ENCODE measurements around the gene ARHGAP32. TPM values are rescaled to one million over a fixed set of nuclear protein-coding genes. Genes with fewer than 3 reads are reported as not detected.
"Not testable (repeated sequence)": the region's sequence is repeated elsewhere in the genome, so short reads cannot be mapped to it uniquely, and the experiment has no call there.

ARHGAP32 gene
- total RNA-seq, 1 donor from 2014 or later = 50.8 TPM

DNA sequence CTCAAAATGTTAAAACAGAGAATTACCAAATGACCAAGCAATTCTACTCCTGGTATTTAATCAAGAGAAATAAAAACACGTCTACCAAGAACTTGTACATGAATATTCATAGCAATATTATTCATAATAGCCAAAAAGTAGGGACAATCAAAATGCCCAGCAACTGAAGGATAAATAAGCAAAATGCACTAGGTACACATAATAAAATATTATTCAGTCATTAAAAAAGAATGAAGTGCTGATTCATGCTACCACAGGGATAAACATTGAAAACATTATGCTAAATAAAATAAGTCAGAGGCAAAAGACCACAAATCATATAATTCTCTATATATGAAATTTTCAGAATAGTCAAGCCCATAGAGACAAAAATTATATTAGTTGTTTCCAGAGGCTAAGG is 24.8 kb downstream of the ARHGAP32 start:
- TF ChIP-seq, protein P1, sequence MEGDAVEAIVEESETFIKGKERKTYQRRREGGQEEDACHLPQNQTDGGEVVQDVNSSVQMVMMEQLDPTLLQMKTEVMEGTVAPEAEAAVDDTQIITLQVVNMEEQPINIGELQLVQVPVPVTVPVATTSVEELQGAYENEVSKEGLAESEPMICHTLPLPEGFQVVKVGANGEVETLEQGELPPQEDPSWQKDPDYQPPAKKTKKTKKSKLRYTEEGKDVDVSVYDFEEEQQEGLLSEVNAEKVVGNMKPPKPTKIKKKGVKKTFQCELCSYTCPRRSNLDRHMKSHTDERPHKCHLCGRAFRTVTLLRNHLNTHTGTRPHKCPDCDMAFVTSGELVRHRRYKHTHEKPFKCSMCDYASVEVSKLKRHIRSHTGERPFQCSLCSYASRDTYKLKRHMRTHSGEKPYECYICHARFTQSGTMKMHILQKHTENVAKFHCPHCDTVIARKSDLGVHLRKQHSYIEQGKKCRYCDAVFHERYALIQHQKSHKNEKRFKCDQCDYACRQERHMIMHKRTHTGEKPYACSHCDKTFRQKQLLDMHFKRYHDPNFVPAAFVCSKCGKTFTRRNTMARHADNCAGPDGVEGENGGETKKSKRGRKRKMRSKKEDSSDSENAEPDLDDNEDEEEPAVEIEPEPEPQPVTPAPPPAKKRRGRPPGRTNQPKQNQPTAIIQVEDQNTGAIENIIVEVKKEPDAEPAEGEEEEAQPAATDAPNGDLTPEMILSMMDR (IDR thresholded peaks at IDR 0.05; ENCODE audit: insufficient read depth, low read length, severe bottlenecking) = no peak
- Histone ChIP-seq H3K27me3 (ENCODE audit: control insufficient read depth, insufficient read depth, low read length) (no peaks in the 10 kb centered on the region), H3K4me3 (ENCODE audit: low read depth, low read length) (no peak overlapping the region), H3K36me3 (ENCODE audit: control insufficient read depth, insufficient read depth, low read length) (no peaks in the 10 kb centered on the region)
- DNase-seq (ENCODE audit: low read depth) (no peak), FAIRE-seq (no peak)

DNA sequence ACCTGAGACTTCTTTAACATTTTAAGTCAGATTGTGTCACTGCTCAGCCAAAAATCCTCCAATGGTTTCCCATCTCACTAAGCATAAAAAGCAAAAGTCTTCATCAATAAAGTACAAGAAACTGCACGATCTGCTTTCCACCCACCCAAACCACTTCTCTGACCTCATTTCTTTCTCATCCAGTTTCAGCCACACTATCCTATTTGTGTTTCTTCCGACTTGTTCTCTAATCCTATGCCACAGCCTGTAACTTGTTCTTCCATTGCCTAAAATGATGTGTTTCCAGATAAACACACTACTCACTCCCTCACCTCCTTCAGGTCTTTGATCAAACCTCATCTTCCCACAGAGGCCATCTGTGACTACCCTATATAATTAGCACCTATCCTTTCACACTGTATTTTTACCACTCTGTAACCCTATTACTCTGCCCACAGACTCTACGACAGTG is 28.4 kb downstream of the ARHGAP32 start:
- no peak for DNase-seq (ENCODE audit: low read depth)
- Histone ChIP-seq H3K4me3 (ENCODE audit: low read depth, low read length) (no peak overlapping the region), H3K27me3 (ENCODE audit: control insufficient read depth, insufficient read depth, low read length) (no peaks in the 10 kb centered on the region), H3K36me3 (ENCODE audit: control insufficient read depth, insufficient read depth, low read length) (no peaks in the 10 kb centered on the region)
- no peak for FAIRE-seq
- TF ChIP-seq, protein P1 (IDR thresholded peaks at IDR 0.05; ENCODE audit: insufficient read depth, low read length, severe bottlenecking) = no peak

DNA sequence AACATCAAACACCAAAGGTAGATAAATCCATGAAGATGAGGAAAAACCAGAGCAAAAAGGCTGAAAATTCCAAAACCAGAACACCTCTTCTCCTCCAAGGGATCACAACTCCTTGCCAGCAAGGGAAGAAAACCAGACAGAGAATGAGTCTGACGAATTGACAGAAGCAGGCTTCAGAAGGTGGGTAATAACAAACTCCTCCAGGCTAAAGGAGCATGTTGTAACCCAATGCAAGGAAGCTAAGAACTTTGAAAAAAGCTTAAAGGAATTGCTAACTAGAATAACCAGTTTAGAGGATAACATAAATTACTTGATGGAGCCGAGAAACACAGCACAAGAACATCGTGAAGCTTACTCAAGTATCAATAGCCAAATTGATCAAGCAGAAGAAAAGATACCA is 35.0 kb downstream of the ARHGAP32 start:
- FAIRE-seq; DNase-seq (ENCODE audit: low read depth); H3K27me3 ChIP-seq (ENCODE audit: control insufficient read depth, insufficient read depth, low read length); H3K36me3 ChIP-seq (ENCODE audit: control insufficient read depth, insufficient read depth, low read length); H3K4me3 ChIP-seq (ENCODE audit: low read depth, low read length): not testable (repeated sequence)

DNA sequence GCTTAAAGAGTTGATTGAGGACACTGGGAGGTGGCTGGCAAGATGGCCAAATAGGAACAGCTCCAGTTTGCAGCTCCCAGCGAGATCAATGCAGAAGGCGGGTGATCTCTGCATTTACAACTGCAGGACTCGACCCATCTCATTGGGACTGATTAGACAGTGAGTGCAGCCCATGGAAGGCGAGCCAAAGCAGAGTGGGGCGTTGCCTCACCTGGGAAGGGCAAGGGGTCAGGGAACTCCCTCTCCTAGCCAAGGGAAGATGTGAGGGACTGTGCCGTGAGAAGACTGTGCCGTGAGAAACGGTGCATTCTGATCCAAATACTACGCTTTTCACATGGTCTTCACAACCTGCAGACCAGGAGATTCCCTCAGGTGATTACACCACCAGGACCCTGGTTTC is 36.4 kb downstream of the ARHGAP32 start:
- no peak for FAIRE-seq
- H3K36me3 ChIP-seq (ENCODE audit: control insufficient read depth, insufficient read depth, low read length) = no peaks in the 10 kb centered on the region
- H3K27me3 ChIP-seq (ENCODE audit: control insufficient read depth, insufficient read depth, low read length) = no peaks in the 10 kb centered on the region
- DNase-seq (ENCODE audit: low read depth) = no peak
- H3K4me3 ChIP-seq (ENCODE audit: low read depth, low read length) = no peak overlapping the region
- TF ChIP-seq, protein P1 (IDR thresholded peaks at IDR 0.05; ENCODE audit: insufficient read depth, low read length, severe bottlenecking) = no peak

DNA sequence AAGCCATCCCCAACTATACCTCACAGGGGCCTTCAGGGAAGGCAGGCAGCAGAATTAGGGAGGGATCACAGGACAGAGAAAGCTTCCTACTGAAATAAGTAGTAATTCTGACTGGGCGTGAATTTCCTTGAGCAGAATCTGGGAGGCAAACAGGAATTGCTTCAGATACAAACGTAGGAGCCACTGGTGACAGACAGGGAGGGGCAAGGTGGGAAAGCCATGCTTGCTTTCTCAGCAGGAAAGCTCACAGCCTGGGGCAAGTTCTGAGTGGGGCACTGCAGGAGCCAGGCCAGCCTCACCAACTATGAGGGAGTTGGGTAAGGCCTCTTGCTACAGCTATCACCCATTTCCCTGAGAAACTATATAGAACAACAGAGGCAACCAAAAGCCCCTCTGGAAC is 43.6 kb downstream of the ARHGAP32 start:
- DNase-seq (ENCODE audit: low read depth) = peak; percentile 41

DNA sequence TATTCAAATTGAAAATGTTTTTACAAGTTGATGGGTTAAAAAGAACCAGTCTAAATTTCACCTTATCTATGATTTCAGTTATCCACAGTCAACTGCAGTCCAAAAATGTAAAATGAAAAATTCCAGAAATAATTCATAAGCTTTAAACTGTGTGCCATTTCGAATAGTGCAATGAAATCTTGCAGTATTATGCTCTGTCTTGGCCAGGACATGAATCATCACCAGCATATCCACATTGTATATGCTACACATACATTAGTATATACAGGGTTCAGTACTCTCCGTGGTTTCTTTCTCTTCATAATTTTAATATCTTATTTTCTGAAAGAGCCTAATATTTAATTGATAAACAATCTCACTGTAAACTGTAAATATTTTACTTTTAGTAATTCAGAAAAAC is 45.9 kb downstream of the ARHGAP32 start:
- no peaks in the 10 kb centered on the region for H3K36me3 ChIP-seq (ENCODE audit: control insufficient read depth, insufficient read depth, low read length)
- DNase-seq (ENCODE audit: low read depth) (peak; percentile 55), FAIRE-seq (no peak)
- TF ChIP-seq, protein P1 (IDR thresholded peaks at IDR 0.05; ENCODE audit: insufficient read depth, low read length, severe bottlenecking) = no peak
- H3K27me3 ChIP-seq (ENCODE audit: control insufficient read depth, insufficient read depth, low read length) = no peaks in the 10 kb centered on the region
- no peak overlapping the region for H3K4me3 ChIP-seq (ENCODE audit: low read depth, low read length)

More for the DNA sequence above, 43.6 kb downstream of the ARHGAP32 start:
- H3K36me3 ChIP-seq (ENCODE audit: control insufficient read depth, insufficient read depth, low read length) = no peaks in the 10 kb centered on the region
- no peak overlapping the region for H3K4me3 ChIP-seq (ENCODE audit: low read depth, low read length)
- TF ChIP-seq, protein P1 (IDR thresholded peaks at IDR 0.05; ENCODE audit: insufficient read depth, low read length, severe bottlenecking) = no peak
- H3K27me3 ChIP-seq (ENCODE audit: control insufficient read depth, insufficient read depth, low read length) = no peaks in the 10 kb centered on the region
- peak; percentile 96 for FAIRE-seq
